CD4-positive, alpha-beta T cell treated with Interleukin-6 at 100 ng/mL for 8 hours (primary cell): ENCODE data around the gene COL4A2.
"Not testable (repeated sequence)": the region's sequence is repeated elsewhere in the genome, so short reads cannot be mapped to it uniquely, and the experiment has no call there.

ENCODE experiments used
- DNase-seq: peaks from one replicate; pipeline ENCODE4 v3.0.0-alpha.2; 2020; ENCODE audit warnings: mixed read lengths, low spot score

Gene COL4A2

GRCh38 chr13:110496281-110496680 lies 189.2 kb downstream of the COL4A2 start:
- no peak for DNase-seq

DNA sequence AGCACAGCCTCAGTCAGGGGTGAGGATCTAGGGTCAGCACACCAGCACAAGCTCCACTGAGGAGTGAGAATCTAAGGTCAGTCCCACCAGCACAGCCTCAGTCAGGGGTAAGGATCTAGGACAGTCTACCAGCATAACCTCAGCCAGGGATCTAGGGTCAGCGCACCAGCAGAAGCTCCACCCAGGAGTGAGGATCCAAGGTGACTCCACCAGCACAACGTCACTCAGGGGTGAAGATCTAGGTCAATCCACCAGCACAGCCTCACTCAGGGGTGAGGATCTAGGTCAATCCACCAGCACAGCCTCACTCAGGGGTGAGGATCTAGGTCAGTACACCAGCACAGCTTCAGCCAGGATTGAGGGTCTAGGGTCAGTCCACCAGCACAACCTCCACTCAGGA lies 189.9 kb downstream of the COL4A2 start:
- DNase-seq: no peak

DNA sequence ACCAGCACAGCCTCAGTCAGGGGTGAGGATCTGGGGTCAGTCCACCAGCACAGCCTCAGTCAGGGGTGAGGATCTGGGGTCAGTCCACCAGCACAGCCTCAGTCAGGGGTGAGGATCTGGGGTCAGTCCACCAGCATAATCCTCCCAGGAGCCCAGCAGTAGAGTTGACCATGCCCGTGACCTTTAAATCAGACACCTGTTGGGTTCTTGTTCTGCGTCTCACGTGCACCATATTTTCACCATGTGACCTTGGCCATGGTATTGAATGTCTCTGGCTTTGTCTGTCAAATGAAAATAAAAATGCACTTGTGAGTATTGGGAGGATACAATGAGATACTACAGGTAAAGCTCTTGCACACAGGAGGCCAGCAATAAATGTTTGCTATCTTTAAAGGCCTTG lies 190.8 kb downstream of the COL4A2 start:
- not testable (repeated sequence) for DNase-seq

GRCh38 chr13:110498327-110498726 lies 191.2 kb downstream of the COL4A2 start:
- DNase-seq: no peak

- DNase-seq: no peak
Measured at GRCh38 chr13:110498765-110499164, 191.7 kb downstream of the COL4A2 start.

GRCh38 chr13:110499621-110500281 lies 192.7 kb downstream of the COL4A2 start:
- DNase-seq: no peak

DNA sequence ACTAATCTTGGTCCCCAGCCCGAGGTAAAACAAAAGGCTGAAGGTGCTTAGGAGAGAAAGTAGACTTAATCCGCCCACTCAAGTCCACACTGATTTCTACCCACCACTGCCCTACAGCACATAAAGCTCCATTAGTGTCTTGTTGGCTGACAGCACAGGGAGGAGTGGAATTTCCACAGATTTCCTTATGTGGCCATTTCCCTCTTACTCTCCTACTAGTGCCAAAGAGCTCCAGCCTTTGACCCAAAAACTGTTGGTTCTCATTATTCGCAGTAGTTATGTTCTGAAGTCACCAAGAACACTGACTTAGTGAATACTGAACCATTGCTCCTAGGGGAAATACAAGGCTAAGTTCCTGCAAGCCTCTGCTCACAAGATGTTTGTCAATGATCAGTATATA lies 193.3 kb downstream of the COL4A2 start:
- DNase-seq: no peak

- DNase-seq: no peak
Measured at GRCh38 chr13:110501188-110501587, 194.1 kb downstream of the COL4A2 start.

DNA sequence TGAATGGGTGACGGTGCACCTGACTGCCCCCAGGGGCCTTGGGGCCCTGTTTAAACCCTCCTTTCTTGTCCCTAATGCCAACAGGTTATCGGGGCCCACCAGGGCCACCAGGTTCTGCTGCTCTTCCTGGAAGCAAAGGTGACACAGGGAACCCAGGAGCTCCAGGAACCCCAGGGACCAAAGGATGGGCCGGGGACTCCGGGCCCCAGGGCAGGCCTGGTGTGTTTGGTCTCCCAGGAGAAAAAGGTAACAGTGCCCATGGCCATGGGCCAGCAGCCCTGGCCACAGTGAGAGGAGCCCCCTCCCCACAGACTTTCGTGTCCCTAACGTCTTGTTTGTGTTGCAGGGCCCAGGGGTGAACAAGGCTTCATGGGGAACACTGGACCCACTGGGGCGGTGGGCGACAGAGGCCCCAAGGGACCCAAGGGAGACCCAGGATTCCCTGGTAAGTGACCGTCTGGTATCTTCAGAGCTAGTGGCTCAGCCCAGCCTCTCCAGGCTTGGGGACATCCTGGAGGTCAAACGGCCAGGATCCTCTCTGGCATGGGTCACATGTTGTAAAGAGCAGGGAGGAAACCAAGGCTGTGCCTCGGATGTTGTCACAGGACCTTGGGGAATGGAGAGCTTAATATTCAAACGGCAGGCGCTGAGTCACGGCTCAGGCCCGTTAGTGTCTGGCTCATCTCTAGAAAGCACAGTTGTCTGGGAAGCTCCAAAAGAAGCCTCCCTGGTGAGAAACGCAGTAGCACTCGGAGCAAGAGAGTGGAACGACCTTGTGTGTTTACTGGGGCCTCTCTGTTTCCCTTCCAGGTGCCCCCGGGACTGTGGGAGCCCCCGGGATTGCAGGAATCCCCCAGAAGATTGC lies 196.2 kb downstream of the COL4A2 start:
- DNase-seq: no peak

DNA sequence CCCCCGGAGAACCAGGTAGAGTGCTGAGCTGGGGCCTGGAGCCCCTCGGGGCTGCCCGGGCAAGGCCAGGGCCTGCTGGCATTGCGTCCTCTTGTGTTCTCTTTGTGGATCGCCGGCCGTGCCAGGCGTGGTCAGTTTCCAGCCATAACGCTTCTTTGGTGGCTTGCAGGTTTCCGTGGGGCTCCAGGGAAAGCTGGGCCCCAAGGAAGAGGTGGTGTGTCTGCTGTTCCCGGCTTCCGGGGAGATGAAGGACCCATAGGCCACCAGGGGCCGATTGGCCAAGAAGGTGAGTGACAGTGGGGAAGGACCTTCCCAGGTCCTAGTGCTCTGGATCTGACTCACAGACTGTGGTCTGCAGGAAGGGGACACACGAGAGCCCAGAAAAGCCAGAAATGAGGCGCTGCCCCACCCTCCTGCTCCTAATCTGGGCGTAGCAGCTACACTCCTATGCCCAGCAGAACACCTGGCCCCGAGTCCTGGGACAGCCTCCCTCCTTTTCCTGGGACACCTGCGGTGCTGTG lies 197.0 kb downstream of the COL4A2 start:
- DNase-seq: no peak

- DNase-seq: no peak
Measured at GRCh38 chr13:110505594-110505993, 198.5 kb downstream of the COL4A2 start.

GRCh38 chr13:110506396-110506795 lies 199.3 kb downstream of the COL4A2 start:
- no peak for DNase-seq

GRCh38 chr13:110506859-110507566 lies 199.9 kb downstream of the COL4A2 start:
- no peak for DNase-seq

DNA sequence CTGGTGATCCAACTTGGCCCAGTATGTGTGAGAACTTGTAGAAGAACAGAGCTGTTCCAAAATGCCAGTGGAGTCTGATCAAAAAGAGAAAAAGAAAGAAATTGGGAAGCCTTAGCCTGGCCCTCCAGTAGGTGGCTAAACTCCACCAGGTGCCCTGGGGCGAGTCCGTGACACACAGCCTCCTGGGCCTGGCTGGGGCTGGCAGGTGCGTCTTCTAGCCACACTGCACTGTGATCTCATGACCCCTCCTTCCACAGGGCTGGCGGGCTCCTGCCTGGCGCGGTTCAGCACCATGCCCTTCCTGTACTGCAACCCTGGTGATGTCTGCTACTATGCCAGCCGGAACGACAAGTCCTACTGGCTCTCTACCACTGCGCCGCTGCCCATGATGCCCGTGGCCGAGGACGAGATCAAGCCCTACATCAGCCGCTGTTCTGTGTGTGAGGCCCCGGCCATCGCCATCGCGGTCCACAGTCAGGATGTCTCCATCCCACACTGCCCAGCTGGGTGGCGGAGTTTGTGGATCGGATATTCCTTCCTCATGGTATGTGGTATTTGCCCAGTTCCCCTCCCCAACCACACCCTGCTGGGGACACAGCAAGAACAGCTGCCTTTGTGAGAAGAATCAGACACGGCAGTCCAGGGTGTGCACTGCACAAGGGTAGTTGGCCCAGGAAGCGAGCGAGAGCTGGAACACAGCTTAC lies 200.7 kb downstream of the COL4A2 start:
- DNase-seq: no peak

- no peak for DNase-seq
Measured at GRCh38 chr13:110509478-110509926, 202.4 kb downstream of the COL4A2 start.

DNA sequence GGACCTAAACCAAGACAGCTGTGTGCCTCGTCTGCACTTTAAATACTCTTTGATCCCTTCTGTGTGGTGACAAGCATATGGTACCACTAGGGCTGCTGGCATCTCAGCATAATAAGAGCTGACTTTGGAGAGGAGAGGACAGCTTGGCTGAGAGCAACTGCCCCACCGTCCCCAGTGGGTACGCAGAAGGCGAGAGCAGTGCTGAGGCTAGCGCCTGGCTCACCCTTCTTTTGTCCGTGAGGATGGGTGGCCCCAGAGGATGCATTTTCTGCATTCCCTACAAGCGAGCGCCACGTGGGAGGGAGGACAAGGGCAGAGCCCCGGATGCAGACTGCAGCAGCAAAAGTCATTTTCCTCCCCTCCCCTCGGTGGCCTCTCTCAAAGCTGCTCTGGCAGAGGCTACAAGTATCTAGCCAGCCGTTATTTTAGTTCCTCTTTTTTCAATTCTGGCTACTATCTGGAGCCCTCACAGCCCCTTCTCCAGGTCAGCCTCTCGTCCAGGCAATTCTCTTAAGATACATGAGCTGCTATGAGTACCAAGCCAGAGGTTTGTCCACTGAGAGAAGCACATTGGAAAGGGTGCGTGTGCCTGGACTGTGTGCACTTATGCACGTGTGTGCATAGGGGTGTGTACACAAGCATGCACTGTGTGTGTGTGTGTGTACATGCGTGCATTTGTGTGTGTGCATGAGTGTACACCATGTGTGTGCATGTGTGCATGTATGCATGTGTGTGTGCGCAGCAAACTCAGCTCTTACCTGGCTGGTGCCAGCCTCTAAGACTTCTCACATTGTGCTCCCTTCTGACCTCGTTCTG lies 203.1 kb downstream of the COL4A2 start:
- no peak for DNase-seq

GRCh38 chr13:110511509-110512181 lies 204.6 kb downstream of the COL4A2 start:
- no peak for DNase-seq

GRCh38 chr13:110512198-110512740 lies 205.2 kb downstream of the COL4A2 start:
- DNase-seq: no peak

- DNase-seq: no peak
Measured at GRCh38 chr13:110516500-110516899, 209.4 kb downstream of the COL4A2 start.
